NCI-H345 (cell line): ENCODE results near the gene TMEM255B.

Source experiments
- DNase-seq: peaks from one replicate; lab custom pipeline; 2025; lab: John Stamatoyannopoulos, UW

The TMEM255B gene

GRCh38 chr13:113862191-113862930, 103.3 kb downstream of the TMEM255B start:
- no peak for DNase-seq

GRCh38 chr13:113862931-113863523, 104.0 kb downstream of the TMEM255B start:
- peak; percentile 50 for DNase-seq

- peak; percentile 63 for DNase-seq
Observed at GRCh38 chr13:113863524-113864272, 104.7 kb downstream of the TMEM255B start, which contains the start of gene GAS6. Gene GAS6 (minus strand): TSS chr13:113864076. CDS start chr13:113863920, 156 bp downstream.

DNA sequence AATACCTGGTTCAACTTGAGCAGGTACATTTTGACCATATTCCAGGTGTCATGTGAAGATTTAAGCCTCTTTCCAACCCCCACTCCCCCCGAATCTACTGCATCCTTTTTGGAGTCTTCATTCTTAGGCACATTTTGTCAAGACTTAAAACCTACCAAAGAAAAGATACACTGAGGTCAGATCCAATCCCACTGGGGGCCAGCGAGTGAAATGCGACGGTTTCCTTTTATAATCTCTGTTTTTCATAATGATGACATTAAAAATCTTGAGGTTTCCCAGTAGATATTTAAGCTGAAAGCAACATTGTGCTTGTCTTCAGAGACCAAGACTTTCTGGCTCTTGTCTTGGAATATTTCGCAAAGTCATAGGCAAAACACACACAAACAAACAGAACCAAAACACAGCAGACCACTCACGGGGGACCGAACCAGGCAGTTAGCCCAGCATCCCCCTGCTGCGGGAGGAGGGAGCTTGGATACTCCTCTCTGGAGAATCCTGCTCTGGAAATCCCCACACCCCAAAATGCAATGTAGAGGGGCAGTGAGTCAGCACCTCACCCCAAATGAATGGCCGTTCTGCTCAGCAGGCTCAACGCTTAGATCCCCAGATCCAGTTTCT, 105.4 kb downstream of the TMEM255B start:
- DNase-seq: peak; percentile 22

GRCh38 chr13:113865427-113865826, 106.4 kb downstream of the TMEM255B start:
- no peak for DNase-seq
